Stimulated activated CD4-positive, alpha-beta T cell treated with anti-CD3 and anti-CD28 coated beads, Interleukin-1b, Interleukin-23, amount 100 ng/mL, for 1 hour (primary cell): Measurements from ENCODE around the gene WDR76.
"Not testable (repeated sequence)": the region's sequence is repeated elsewhere in the genome, so short reads cannot be mapped to it uniquely, and the experiment has no call there.

Experiments
- DNase-seq, 2 donors: peaks; one replicate each; pipeline ENCODE4 v3.0.0-alpha.2; 2020; ENCODE audit warnings: low read depth in 2 of 2

The WDR76 gene

DNA sequence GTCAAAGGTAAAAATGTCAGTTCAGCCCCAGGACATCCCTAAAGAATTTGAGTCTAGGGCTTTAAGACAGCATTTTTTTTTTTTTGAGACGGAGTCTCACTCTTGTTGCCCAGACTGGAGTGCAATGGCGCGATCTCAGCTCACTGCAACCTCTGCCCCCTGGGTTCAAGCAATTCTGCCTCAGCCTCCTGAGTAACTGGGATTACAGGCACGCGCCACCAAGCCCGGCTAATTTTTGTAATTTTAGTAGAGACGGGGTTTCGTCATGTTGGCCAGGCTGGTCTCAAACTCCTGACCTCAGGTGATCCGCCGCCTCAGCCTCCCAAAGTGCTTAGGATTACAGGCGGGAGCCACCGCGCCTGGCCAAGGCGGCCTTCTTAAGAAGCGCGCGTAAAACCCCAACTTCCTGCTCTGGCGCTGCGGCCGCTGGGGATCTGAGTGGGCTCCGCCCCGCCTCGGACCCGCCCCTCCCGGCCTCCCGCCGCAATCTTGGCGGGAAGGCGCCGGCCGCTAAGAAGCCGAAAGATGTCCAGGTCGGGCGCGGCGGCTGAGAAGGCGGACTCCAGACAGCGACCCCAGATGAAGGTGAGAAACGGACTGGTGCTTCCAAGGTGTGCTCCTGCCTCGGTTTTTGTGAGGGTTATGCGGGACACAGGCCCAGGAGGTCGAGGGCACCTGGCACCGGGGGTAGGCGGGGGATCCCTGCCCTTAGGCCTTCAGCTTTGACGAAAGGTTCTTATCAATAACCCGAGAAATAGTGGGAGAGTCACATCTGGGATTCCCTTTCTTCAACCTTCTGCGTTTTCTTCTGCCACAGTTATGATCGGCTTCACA, at the start of gene WDR76:
Gene WDR76, plus strand, starts transcription at position 495 of the 834 bp plus-strand sequence. Its CDS starts 31 bp downstream, at position 526.
- DNase-seq, result peak in 1 of 2 donors; percentile 49

DNA sequence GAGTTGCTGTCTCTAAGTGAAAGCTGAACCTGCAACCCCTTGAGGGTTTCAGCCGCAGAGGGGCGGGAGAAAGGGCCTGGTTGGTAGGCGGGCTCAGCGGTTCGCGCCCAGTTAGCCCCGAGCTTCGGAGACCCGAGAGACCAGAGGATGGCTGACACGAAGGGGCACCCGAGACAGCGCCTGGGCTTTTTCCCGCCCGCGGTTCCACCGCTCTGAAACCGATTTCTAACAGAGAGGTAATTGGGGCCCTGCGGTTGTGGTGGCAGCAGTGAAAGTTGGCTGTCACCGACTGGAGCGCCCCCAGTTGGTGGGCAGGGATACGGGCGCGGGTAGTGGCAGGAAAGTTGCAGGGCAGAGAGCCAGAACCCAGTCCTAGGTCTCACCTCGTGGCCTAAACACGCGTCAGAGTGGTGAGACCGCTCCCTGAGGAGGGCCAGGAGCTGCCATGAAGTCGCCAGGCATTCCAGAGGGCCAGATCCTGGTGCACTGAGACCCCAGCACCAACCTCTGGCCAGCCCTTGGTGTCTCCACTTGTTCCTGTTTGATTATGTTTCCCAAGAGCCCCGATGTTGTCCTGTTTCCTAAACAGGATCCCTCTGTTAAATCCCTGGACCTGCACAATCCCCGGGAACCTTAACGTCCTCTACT, 49.4 kb upstream of the WDR76 start:
- peak; percentile 37 to 64 for DNase-seq

GRCh38 chr15:43779016-43779415, 47.8 kb upstream of the WDR76 start:
- DNase-seq, result no peak

DNA sequence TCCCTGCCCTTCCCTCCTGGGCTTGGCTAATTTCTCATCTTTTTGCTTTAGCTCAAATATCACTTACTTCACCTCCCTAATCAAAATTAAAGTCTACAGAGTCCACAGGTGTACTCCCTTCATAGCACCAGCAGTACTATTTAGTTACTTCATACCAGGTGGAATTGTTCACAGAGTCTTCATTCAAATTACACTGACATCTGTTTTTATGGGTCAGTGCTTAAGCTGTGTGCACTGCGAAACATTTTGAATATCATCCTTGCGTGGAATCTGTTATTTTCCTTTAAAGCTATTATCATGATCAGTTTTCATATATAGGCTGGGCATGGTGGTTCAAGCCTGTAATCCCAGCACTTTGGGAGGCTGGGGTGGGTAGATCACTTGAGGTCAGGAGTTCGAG, 37.4 kb upstream of the WDR76 start:
- DNase-seq, result no peak

DNA sequence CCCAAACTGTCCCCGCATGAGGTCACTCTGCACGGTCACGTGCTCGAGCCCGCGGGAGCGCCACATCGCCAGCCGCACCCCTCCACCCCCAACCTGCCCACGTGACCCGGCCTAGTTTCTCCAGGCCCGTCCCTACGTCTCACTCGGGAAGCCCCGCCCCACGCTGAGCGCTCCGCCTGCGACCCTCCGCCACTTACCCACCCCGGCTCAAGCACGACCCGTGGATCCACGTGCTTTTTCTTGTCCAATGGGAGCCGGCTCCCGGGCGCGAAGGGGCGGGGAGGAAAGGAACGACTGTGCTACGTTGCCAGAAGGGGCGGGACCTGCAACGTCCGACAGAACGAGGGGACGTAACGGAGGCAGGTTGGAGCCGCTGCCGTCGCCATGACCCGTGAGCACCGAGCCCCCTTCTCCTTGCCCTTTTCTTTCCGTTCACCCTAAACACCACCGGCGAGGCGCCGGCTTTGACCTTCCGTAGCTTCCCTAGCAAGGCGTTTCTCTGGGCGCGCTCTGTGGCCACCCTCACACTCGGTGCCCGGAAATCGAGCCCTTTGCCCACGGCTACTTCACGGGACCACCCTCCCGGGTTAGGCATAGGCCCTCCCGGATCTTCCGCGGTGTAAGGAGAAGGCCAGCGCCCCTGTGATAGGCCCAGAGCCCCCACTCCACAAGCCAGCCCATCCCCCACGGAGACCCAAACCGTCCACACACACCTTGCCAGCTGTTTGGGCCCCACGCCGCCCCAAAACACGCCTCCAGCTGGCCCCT, 34.6 kb upstream of the WDR76 start, which contains the start of gene SERF2:
Gene SERF2, plus strand, starts transcription at position 328 of the 768 bp plus-strand sequence. Its CDS starts 57 bp downstream, at position 385.
- peak; percentile 98 to 99 for DNase-seq

GRCh38 chr15:43792761-43793476, 33.9 kb upstream of the WDR76 start:
- DNase-seq, result no peak

DNA sequence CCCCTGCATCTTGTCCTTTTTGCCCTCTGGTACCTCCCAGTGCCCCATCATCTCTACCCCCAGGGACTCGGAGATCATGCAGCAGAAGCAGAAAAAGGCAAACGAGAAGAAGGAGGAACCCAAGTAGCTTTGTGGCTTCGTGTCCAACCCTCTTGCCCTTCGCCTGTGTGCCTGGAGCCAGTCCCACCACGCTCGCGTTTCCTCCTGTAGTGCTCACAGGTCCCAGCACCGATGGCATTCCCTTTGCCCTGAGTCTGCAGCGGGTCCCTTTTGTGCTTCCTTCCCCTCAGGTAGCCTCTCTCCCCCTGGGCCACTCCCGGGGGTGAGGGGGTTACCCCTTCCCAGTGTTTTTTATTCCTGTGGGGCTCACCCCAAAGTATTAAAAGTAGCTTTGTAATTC, 33.2 kb upstream of the WDR76 start:
- no peak for DNase-seq

DNA sequence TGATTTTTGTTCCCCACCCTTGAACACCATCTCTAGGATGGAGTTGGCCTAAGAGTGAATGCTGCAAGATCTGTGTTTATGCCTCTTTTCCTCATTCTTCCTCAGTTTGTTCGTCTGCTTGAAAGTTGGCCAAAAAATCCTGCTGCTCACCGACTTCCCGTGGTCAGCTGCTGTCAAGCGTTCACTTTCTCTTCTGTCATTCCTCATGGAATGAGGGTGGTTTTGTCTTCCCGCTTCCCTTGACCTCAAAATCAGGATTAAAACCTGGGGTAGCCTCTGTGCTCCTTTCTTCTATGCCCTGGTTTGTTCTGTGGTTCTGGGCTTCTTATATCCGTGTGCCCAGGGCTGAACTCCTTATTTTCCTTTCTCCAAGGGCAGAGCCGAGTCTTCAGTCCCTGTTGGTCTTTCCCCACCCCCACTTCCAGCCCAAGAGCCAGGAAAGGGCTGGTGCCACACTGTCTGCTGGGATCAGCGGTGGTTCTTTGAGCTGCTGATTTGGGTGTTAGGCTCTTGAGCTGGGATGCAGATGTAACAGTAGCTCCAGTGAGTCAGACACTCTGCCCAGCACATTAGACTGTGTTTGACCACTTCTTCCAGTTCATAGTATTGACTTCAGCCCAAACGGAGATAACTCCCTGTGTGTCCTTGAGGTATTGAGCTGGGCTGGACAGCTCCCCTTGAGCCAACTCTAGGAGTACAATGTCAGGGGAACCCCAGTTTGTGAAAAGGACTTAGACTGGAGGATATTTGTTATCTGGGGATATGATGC, 32.3 kb upstream of the WDR76 start:
- DNase-seq, result no peak

GRCh38 chr15:43795197-43795596, 31.6 kb upstream of the WDR76 start:
- DNase-seq, result no peak

DNA sequence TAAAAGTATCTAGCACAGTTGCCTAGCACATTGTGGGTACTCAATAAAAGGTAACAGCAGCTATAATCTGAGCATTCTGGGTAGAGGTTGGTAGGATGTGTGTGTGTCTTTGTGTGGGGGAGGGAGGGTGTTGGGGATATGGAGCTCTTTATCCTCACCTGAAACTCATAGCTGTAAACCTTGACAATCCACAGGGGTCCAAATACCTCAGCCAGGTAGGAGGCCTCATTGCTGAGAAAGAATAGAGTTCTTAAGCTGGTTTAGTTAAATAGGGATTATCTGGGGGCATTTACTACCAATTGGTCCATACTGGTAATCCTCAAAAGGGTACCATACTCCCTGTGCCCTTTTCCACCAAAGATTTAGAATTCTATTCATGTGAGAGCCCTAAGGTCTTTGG, 30.8 kb upstream of the WDR76 start:
- no peak for DNase-seq

DNA sequence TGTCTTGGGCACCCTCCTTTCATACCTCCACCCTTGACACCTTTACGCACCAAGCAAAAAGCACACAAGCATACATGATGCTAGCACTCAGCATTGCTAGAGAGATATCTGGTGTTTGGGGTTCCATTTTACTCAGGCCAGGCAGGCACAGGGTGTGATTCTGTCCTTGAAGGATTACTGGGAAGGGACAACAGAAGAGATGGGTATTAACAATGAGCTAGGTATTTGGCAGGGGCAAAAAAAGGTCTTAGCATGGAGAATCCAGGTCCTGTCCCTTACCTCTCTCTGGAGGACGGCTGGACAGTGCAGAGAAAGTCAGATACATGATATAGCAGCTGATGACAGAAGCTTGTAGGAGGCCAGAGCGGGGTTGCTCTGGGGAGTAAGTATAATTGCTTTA, 30.2 kb upstream of the WDR76 start:
- DNase-seq, result no peak

GRCh38 chr15:43799209-43799944, 27.4 kb upstream of the WDR76 start:
- DNase-seq, result no peak

- DNase-seq, result no peak
Measured at GRCh38 chr15:43799945-43800285, 26.9 kb upstream of the WDR76 start, which contains the start of gene SERINC4. Gene SERINC4 (minus strand): TSS chr15:43800220. CDS start chr15:43799986, 234 bp downstream.

DNA sequence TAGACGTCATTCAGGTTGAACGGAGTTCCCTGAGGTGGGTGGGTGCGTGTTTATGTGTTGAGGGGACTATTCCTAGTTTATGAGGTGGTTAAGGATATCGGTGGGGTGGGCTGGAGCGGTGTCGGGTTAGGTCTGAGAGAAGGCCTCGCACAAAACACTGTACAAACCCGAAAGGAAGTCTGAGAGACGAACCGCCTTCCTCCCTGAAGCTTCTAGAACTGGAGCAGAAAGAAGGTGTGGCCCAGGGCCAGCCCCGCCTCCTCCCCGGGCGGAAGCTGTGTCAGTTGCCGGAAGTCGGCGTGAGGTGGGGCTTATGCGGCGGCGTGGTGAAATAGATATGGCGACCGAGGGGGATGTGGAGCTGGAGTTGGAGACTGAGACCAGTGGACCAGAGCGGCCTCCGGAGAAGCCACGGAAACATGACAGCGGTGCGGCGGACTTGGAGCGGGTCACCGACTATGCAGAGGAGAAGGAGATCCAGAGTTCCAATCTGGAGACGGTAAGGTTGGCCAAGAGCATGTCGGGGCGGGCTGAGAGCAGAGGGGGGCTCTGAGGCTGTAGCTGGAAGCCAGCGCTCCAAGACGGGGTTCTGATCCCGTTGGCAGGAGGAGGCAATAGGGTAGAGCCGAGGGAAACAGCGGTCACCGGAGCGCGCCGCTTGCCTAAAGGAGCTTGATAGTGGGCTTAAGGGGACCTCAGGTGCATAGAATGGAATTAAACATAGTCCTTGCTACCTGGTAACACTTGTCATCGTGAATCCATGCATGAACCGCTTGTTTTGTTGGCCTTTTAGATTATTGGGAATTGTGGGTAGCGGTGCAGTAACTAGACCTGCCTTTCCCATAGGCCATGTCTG, 26.3 kb upstream of the WDR76 start, which contains the start of gene HYPK:
Gene HYPK, plus strand, starts transcription at position 314 of the 856 bp plus-strand sequence. Its CDS starts 24 bp downstream, at position 338.
- DNase-seq, result peak; percentile 75 to 83

DNA sequence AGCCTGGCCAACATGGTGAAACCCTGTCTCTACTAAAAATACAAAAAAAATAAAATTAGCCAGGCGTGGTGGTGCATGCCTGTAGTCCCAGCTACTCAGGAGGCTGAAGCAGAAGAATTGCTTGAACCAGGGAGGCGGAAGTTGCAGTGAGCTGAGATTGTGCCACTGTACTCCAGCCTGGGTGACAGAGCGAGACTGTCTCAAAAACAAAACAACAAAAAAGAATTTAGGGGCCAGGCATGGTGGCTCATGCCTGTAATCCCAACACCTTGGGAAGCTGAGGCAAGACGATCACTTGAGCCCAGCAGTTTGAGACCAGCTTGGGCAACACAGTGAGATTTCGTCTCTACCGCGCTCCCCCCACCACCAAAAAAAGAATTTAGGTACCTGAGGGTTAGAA, 24.1 kb upstream of the WDR76 start:
- not testable (repeated sequence) for DNase-seq

DNA sequence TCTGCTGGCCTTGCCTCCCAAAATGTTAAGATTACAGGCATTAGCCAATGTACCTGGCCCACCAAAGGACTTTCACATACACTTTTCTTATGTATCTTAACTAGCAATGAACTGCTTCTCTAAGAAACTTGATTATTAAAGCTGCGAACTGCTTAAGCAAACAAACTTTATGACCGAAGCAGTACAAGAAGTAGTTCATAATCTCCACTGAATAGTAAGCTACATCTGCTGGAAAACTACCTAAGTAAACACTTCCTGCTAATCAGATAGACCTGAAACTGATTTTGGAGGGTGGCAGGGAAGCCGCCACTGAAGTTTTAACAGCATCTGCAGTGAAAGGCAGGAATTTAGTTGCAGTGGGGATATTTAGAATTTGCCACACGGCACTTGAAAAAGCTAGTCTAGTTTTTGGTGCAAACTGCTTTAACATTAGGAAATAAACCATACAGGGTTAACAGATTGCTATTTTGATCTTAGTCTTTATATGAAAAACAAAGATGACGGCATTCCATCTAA, 18.3 kb upstream of the WDR76 start:
- no peak for DNase-seq

GRCh38 chr15:43808960-43809678, 17.7 kb upstream of the WDR76 start:
- no peak for DNase-seq

DNA sequence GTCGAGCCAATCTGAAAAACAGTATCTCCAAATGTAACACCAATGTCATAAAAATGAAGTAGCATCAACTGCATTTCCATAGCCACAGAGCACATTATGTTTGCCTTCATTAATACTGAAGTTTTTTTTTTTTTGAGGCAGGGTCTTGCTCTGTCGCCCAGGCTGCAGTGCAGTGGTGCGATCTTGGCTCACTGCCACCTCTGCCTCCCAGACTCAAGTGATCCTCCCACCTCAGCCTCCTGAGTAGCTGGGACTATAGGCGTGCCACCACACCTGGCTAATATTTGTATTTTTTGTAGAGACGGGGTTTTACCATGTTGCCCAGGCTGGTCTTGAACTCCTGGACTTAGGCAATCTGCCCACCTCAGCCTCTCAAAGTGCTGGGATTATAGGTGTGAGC, 11.7 kb upstream of the WDR76 start:
- DNase-seq, result not testable (repeated sequence)
